KOPT-K1 (cell line): Measurements from ENCODE around the gene GTF2F1.

Experiments used
- H3K27ac ChIP-seq: fragments of 200-600 bp; sonication (generic); 2 replicates; pipeline ENCODE4 v1.5.1; 2016; ENCODE audit warnings: antibody characterized with exemption, mild to moderate bottlenecking, low read depth, low read length; ENCODE audit not compliant: poor library complexity, severe bottlenecking
- H3K36me3 ChIP-seq: fragments of 200-600 bp; sonication (generic); 2 replicates; pipeline ENCODE4 v1.5.1; 2017; ENCODE audit warnings: antibody characterized with exemption, mild to moderate bottlenecking, low read length, moderate library complexity; ENCODE audit not compliant: insufficient read depth
- H3K9me3 ChIP-seq: fragments of 200-600 bp; sonication (generic); 2 replicates; pipeline ENCODE4 v1.5.1; 2017; ENCODE audit warnings: antibody characterized with exemption, low read length, mild to moderate bottlenecking; ENCODE audit not compliant: insufficient read depth, poor library complexity, severe bottlenecking

GTF2F1 gene

DNA sequence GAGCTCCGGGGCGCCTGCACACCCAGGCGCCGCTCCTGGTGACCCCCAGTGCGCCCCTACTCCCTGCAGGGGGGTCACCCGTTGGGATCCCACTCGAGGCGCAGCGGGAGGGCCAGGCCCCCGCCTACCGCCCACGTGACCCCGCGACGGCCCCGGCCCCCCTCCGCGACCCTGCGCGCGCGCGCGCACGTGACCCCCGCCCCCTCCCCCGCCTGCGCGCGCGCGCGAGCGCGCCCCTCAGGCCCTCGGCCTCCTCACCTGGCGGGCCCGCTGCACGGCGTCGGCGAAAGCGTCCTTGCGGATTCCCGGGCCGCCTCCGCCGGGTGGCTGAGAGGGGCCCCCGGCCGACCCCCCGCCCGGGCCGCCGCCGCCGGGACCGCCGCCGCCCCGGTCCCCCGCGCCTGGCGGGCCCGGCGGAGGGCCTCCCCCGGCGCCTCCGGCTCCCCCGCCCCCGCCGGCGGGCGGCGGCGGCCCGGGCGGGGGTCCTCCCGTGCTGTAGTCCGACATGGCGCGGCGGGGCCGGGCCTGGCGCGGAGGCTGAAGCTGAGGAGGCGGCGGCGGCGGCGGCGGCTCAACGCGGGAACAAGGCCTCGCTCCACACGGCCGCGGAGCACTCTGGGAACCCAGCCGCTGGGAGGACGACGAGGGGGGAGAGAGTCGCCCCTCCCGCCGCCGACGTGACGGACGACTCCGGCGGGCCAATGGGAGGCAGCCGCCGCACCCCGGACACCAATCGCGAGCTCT lies 31.4 kb upstream of the GTF2F1 start, which contains the start of gene KHSRP:
TSS of gene KHSRP (minus strand) at position 617 of the 744 bp plus-strand sequence. CDS start at position 507, 110 bp downstream.
- Histone ChIP-seq H3K36me3 (peaks cover 39% of the 10 kb centered on the region), H3K27ac (peak within 1 kb of the TSS; percentile 75), H3K9me3 (no peaks in the 10 kb centered on the region)

DNA sequence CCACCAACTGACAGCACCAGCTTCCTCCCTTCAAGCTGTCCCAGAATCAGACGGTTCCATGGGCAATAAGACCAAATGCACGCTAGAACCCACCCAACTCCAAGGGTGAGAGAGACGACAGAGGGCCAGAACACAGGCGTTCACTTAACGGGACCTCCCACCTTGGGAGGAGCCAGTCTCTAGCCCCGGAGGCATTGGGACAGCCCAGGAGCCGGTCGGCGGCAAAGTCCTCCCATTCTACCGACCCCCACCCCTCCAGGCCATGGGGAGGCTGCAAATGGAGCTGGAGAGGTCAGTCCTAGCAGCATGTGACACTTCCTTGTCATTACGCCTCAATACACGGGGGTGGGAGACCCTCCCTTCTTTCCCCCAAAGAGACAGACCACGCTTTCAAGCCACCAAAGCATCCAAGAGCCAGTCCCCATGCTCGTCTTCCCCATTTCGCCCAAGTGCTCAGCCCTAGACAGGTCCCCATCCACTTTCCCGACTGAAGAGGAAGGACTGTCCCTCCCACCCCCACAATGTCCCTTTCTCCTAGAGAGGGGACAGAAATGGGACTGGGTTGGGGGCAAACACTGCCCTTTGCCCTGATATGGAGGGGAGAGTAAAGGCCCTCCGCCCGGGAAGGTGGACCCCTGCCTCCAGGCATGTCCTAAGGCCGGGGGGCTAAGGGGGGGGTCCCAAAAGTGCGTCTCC lies 30.7 kb upstream of the GTF2F1 start:
- Histone ChIP-seq H3K36me3 (peaks cover 46% of the 10 kb centered on the region), H3K27ac (peak overlapping the region; percentile 75), H3K9me3 (no peaks in the 10 kb centered on the region)

DNA sequence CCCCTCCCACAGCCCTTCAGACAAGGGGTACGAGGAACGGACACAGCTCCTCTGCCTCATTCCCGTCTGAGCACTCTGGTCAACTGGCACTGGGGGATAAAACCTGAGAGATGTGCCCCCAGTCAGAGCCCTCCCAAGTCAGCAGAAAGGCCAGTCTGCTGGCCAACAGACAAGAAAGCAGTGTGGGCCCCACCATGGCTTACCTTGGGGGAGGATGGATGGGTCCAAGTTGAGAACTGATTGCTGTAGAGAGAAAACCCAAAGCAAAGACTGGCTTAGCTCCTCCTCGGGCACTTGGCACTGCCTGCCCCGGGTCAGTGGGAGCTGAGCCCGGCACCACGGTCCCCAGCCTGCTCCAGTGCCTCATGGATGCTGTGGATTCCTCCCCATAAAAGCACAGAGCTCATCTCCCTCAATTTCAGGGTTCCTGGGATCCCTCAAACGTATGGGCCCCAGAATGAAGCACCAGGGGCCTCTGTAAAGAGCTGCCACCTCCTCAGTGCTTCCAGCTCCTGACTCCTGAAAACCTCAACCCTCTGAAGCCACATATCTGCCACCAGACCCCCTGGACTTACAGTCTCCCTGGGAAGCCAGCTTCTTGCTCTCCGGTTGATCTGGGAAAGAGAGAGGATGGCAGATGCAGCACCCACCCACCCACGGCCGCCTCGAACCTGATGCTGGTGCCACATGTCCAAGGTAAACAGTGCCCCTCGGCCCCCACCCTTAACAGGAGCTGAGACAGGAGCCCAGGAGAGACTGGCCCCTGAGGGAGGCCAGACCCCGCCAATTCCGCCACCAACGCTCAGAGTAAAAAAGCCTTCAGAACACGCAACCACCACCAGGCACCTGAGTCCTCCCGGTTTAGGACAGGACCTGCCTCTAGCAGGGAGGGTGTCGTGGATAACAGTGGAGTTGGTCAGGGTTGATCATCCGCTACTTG lies 28.4 kb upstream of the GTF2F1 start:
- Histone ChIP-seq H3K27ac (no peak overlapping the region), H3K36me3 (peaks cover 69% of the 10 kb centered on the region), H3K9me3 (no peaks in the 10 kb centered on the region)

DNA sequence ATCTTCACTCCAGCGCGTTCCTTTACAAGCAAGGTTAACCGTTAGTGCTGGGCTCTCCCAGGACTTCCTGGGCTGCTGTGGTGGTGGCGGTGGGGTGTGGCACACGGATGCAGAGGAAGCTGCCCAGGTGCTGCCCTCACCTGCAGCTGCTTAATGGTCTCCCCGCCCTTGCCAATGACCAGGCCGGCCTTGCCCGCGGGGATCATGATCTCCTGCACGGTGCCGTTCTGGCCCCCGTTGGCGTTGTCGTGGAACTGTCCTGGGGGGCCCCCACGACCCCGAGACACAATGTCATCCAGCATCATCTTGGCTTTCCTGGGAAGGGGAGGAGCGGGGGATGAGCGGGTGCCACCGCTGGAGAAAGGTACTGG lies 25.6 kb upstream of the GTF2F1 start:
- H3K27ac ChIP-seq, result no peak overlapping the region
- H3K9me3 ChIP-seq, result no peaks in the 10 kb centered on the region
- peaks cover 95% of the 10 kb centered on the region for H3K36me3 ChIP-seq

DNA sequence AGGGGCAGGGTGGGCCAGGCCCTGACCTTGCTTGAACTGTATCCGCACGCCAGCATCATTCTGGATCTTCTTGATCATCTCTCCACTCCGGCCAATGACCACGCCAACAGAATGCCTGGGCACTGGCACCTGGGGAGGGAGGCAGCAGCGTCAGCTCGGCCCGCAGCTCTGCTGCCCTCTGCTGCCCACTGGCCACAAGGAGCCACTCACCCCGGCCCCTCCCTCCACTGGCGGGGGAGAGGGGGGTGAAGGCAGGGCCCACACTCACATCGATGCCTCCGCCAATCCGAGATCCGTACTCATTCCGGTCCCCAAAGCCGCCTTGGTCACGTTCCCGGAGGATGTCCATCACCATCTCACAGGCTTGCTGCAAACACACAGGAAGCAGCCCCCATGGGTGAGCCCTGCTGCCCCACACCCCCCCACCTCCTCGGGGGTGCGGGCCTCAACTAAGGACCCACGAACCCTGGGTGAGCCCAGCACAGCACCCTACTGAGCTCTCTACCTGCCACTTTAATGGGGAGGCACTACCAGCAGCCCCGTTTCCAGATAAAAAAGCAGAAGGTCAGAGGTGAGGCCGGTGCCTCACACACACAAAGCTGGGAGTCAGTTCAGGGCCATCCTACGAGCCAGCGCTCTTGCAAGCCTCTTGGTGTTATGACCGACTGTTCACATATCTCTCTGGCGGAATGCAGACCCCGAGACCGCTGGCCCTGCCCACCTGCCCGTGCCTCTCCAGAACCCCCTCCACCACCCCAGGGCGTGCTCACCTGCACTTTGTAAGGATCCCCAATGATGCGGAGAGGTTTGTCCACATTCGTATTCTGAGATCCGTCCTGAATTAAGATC lies 25.0 kb upstream of the GTF2F1 start:
- H3K9me3 ChIP-seq, result no peaks in the 10 kb centered on the region
- no peak overlapping the region for H3K27ac ChIP-seq
- H3K36me3 ChIP-seq, result peaks cover 98% of the 10 kb centered on the region

- Histone ChIP-seq H3K36me3 (peaks cover 98% of the 10 kb centered on the region), H3K27ac (no peak overlapping the region), H3K9me3 (no peaks in the 10 kb centered on the region)
These were observed 23.9 kb upstream of the GTF2F1 start for GRCh38 chr19:6416658-6417405.

DNA sequence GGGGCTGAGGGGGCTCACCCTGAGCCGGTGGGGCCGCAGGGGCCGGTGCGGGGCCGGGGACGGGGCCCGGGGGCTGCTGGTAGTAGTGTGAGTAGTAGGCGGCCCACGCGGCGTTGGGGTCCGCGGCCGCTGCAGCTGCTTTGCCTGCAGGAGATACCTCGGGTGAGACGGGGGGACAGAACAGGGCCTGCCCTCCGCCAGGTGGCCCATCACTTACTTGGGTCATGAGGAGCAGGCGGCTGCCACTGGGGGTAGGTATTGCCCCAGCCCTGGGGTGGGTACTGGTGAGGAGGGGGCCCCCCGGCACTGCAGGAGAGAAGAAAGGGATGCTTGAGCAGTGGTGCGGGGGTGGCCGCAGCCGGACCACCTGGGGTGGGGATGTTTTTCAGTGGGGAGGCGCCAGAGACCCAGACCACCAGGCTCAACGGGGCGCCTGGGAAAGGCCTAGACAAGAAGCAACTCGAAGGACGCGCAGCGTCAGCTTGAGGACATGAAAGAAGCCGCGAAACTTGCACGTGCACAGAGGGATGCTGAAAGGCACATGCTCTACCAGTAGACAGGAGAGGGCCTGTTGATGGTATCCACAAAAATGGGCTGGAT lies 22.7 kb upstream of the GTF2F1 start:
- no peaks in the 10 kb centered on the region for H3K9me3 ChIP-seq
- H3K27ac ChIP-seq, result no peak overlapping the region
- H3K36me3 ChIP-seq, result peaks cover 86% of the 10 kb centered on the region

- H3K9me3 ChIP-seq, result no peaks in the 10 kb centered on the region
- H3K36me3 ChIP-seq, result peaks cover 79% of the 10 kb centered on the region
- no peak overlapping the region for H3K27ac ChIP-seq
These were observed 22.0 kb upstream of the GTF2F1 start for GRCh38 chr19:6414793-6415590.

DNA sequence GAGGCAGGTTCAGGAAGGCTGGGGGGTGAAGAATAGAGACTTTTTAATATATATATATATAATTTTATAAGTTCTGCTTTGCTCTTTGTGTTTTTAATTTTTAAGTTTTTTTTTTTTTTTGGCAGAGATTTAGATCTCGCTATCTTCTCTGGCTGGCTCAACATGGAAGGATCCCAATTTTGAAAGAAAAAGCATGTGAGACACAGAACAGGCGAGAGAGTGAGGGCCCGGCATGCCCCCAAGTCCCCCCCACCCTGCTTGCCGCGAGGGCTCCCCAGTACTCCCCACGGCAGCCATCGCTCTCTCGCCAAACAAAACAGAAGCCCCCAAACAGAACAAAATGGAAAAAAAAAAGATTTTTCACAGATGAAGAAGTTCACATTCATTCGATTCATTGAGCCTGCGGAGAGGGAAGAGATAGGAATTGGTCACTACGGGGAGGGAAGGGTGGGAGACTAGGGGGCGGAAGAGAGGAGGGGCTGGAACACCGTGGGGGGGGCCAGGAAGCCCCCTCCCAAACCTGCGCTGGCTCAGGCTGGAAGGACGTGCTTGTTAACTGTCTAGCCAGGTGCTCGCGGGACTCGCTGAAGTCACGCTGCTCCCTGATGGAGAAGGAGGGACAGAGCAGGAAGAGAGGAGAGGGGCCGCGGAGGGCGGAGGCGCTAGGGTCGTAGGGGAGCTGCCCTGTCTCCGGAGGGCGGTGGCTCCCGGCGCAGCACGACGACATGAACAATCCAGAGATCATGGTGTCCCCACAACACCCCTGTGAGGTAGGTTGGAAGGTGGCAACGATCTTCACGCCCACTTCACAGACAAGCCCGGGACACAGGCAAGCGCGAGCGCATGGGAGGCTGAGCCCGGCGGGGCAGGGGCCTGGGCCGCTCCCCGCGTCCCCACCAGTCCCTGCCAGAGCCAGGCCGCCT lies 21.0 kb upstream of the GTF2F1 start:
- peaks cover 69% of the 10 kb centered on the region for H3K36me3 ChIP-seq
- no peak overlapping the region for H3K27ac ChIP-seq

DNA sequence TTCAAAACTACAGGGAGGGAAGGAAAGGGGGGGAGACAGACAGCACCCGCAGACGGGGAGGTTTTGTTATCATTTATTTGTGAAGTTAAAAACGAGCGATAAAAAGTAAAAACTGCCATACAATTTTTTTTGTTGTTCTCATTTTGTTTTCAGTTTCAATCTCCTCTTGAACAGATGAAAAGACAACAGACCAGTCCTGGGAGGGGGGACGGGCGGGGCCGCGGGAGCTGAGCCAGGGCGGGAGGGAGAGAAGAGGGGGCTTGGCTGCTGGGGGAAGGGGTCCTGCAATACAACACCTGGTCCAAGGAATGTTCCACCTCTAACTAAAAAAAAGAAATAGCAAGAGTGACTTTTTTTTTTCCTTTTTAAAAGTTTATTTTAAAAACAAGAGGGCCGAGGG lies 20.3 kb upstream of the GTF2F1 start:
- no peaks in the 10 kb centered on the region for H3K9me3 ChIP-seq
- H3K27ac ChIP-seq, result no peak overlapping the region
- H3K36me3 ChIP-seq, result peaks cover 62% of the 10 kb centered on the region

More for the DNA sequence above, 21.0 kb upstream of the GTF2F1 start:
- no peaks in the 10 kb centered on the region for H3K9me3 ChIP-seq

DNA sequence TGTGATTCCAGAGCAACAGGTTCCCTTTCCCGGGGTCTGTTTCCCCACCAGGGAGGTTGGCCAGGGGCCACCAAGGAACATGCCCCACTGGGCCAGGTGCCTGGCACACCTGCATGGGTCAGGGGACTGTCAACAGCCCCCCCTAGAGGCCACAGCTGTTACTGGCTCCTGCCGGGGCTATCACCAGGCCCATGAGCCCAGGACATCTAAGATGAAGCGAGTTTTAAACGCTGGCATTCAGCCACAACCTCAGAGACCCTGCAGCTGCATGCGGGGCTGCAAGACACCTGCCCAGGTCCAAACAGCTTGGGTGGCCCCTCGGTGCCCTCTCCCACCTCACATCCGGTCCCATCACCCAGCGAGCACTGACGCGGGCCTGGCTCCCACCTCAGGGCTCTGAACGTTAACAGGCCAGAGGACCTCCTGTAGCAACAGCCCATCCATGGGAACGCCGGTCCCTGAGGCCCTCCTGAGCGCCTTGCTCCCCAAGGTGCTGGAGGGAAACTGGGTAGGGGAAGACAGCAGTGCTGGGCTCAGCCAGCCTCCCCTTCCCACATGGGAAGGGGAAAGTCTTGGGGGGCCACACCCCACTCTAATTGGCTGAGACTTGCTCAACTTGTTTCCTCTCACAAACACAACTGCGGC lies 19.6 kb upstream of the GTF2F1 start:
- Histone ChIP-seq H3K27ac (no peak overlapping the region), H3K9me3 (no peaks in the 10 kb centered on the region), H3K36me3 (peaks cover 55% of the 10 kb centered on the region)

- Histone ChIP-seq H3K36me3 (peaks cover 50% of the 10 kb centered on the region), H3K9me3 (no peaks in the 10 kb centered on the region), H3K27ac (no peak overlapping the region)
These were observed 19.1 kb upstream of the GTF2F1 start for GRCh38 chr19:6412061-6412446.
